DMS153 treated with DMSO at 0.1 percent for 48 hours (cell line): Measurements from ENCODE around the gene DDX39B.

Experiments
- DNase-seq: peaks from one replicate; lab custom pipeline; 2025; ENCODE audit not compliant: unreplicated experiment; lab: John Stamatoyannopoulos, UW

Gene DDX39B

GRCh38 chr6:31548544-31548873, 6.7 kb upstream of the DDX39B start:
- no peak for DNase-seq

GRCh38 chr6:31547727-31548543, 6.1 kb upstream of the DDX39B start:
- no peak for DNase-seq

- peak; percentile 95 for DNase-seq
Observed at GRCh38 chr6:31546958-31547726, 5.3 kb upstream of the DDX39B start, which contains the start of gene NFKBIL1. Gene NFKBIL1 (plus strand): TSS chr6:31547608. CDS start chr6:31547695, 87 bp downstream.

GRCh38 chr6:31546339-31546957, 4.6 kb upstream of the DDX39B start, which contains the start of gene ATP6V1G2:
Gene ATP6V1G2 (minus strand): TSS chr6:31546608. CDS start chr6:31546559, 49 bp downstream.
- DNase-seq, result peak; percentile 90

GRCh38 chr6:31545291-31545690, 3.5 kb upstream of the DDX39B start:
- DNase-seq, result no peak

GRCh38 chr6:31544676-31545075, 2.9 kb upstream of the DDX39B start:
- DNase-seq, result no peak

GRCh38 chr6:31543639-31544038, 1.8 kb upstream of the DDX39B start:
- DNase-seq, result no peak

- DNase-seq, result peak; percentile 42
Observed at GRCh38 chr6:31541059-31541657, 645 bp downstream of the DDX39B start.

GRCh38 chr6:31540640-31541039, 1.2 kb downstream of the DDX39B start:
- DNase-seq, result no peak

- DNase-seq, result no peak
Observed at GRCh38 chr6:31538805-31539400, 2.9 kb downstream of the DDX39B start.

GRCh38 chr6:31535538-31536324, 6.1 kb downstream of the DDX39B start:
- DNase-seq, result no peak

- no peak for DNase-seq
Observed at GRCh38 chr6:31534521-31535040, 7.2 kb downstream of the DDX39B start.

- DNase-seq, result no peak
Observed at GRCh38 chr6:31534011-31534410, 7.8 kb downstream of the DDX39B start.

GRCh38 chr6:31533455-31533841, 8.4 kb downstream of the DDX39B start:
- no peak for DNase-seq

- no peak for DNase-seq
Observed at GRCh38 chr6:31532644-31533454, 9.0 kb downstream of the DDX39B start.

GRCh38 chr6:31531771-31532643, 9.8 kb downstream of the DDX39B start:
- no peak for DNase-seq

- DNase-seq, result no peak
Observed at GRCh38 chr6:31531162-31531561, 10.6 kb downstream of the DDX39B start.

- DNase-seq, result no peak
Observed at GRCh38 chr6:31530659-31531058, 11.1 kb downstream of the DDX39B start.
